Measurements from ENCODE around the gene QSOX1.
A peak's percentile ranks its signal among the peaks of the same experiment; 100 is the strongest.

QSOX1 gene

GRCh38 chr1:180145446-180145845 lies 9.2 kb upstream of the QSOX1 start:
- DNase-seq (ENCODE audit: low spot score): no peak

- DNase-seq (ENCODE audit: low spot score): no peak
Observed at GRCh38 chr1:180150982-180151381, 3.7 kb upstream of the QSOX1 start.

GRCh38 chr1:180151508-180151907 lies 3.2 kb upstream of the QSOX1 start:
- no peak for DNase-seq (ENCODE audit: low spot score)

- DNase-seq (ENCODE audit: low spot score): no peak
Observed at GRCh38 chr1:180152588-180152987, 2.1 kb upstream of the QSOX1 start.

- no peak for DNase-seq (ENCODE audit: low spot score)
Observed at GRCh38 chr1:180153032-180153431, 1.6 kb upstream of the QSOX1 start.

GRCh38 chr1:180154003-180154324 lies 705 bp upstream of the QSOX1 start:
- no peak for DNase-seq (ENCODE audit: low spot score)

GRCh38 chr1:180155182-180155682 lies 563 bp downstream of the QSOX1 start:
- DNase-seq (ENCODE audit: low spot score): no peak

GRCh38 chr1:180156201-180156600 lies 1.5 kb downstream of the QSOX1 start:
- no peak for DNase-seq (ENCODE audit: low spot score)

GRCh38 chr1:180156631-180157091 lies 2.0 kb downstream of the QSOX1 start:
- DNase-seq (ENCODE audit: low spot score): no peak

GRCh38 chr1:180157108-180157507 lies 2.4 kb downstream of the QSOX1 start:
- no peak for DNase-seq (ENCODE audit: low spot score)

- DNase-seq (ENCODE audit: low spot score): no peak
Observed at GRCh38 chr1:180157576-180158057, 2.9 kb downstream of the QSOX1 start.

- DNase-seq (ENCODE audit: low spot score): no peak
Observed at GRCh38 chr1:180158149-180159147, 3.8 kb downstream of the QSOX1 start.

- no peak for DNase-seq (ENCODE audit: low spot score)
Observed at GRCh38 chr1:180160357-180160756, 5.7 kb downstream of the QSOX1 start.

GRCh38 chr1:180163041-180163440 lies 8.4 kb downstream of the QSOX1 start:
- DNase-seq (ENCODE audit: low spot score): no peak

- no peak for DNase-seq (ENCODE audit: low spot score)
Observed at GRCh38 chr1:180165096-180165495, 10.4 kb downstream of the QSOX1 start.

GRCh38 chr1:180165509-180166435 lies 11.1 kb downstream of the QSOX1 start:
- DNase-seq (ENCODE audit: low spot score): no peak

GRCh38 chr1:180166436-180166800 lies 11.7 kb downstream of the QSOX1 start:
- DNase-seq (ENCODE audit: low spot score): no peak

- no peak for DNase-seq (ENCODE audit: low spot score)
Observed at GRCh38 chr1:180167021-180167701, 12.5 kb downstream of the QSOX1 start.

- no peak for DNase-seq (ENCODE audit: low spot score)
Observed at GRCh38 chr1:180167721-180168467, 13.2 kb downstream of the QSOX1 start.

- DNase-seq (ENCODE audit: low spot score): peak; percentile 56
Observed at GRCh38 chr1:180168786-180169639, 14.3 kb downstream of the QSOX1 start.

Measured in COLO829 (cell line).